T-helper 1 cell treated with Interleukin-12 subunit alpha and Interleukin-12 subunit beta and Interleukin-4 antibody, amounts not matched to agents 30 μg/mL and 1 μg/mL, for 36 hours (primary cell): ENCODE measurements around the gene GAB2.

Source experiments
- H3K27ac Mint-ChIP-seq: one replicate; pipeline ENCODE4 v1.8.0; 2021; ENCODE audit warnings: mild to moderate bottlenecking, mixed read lengths
- H3K27me3 Mint-ChIP-seq: one replicate; pipeline ENCODE4 v1.8.0; 2021; ENCODE audit warnings: low read depth, mixed read lengths
- H3K36me3 Mint-ChIP-seq: one replicate; pipeline ENCODE4 v1.8.0; 2021; ENCODE audit warnings: low read depth, mixed read lengths
- H3K4me1 Mint-ChIP-seq: one replicate; pipeline ENCODE4 v1.8.0; 2021; ENCODE audit warnings: low read depth, mixed read lengths
- H3K4me3 Mint-ChIP-seq: one replicate; pipeline ENCODE4 v1.8.0; 2021; ENCODE audit warnings: mild to moderate bottlenecking, moderate library complexity, mixed read lengths
- H3K9me3 Mint-ChIP-seq: one replicate; pipeline ENCODE4 v1.8.0; 2021; ENCODE audit warnings: mixed read lengths

Gene GAB2

DNA sequence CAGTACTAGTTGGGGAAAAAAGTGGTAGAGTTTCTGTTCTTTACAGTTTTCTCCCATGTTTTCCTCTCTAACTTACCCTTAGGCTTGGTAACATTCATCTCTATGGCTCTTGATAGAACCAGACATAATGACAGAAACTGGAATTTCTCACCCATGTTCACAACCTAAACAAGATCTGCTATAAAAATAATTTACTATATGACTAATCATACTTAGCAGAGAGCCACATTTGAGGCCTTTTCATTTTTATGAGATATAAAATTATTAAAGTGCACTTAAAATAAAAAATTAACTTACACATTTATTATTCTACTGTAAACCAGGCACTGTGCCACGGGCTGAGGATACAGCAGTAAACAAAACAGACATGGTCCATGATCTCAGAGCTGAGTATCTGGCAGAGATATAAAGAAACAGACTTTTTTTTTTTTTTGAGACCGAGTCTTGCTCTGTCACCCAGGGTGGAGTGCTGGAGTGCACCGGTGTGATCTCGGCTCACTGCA lies 98.1 kb downstream of the GAB2 start:
- Mint-ChIP-seq H3K9me3 (peaks cover 6% of the 10 kb centered on the region), H3K4me3 (no peak overlapping the region), H3K4me1 (peaks cover 46% of the 10 kb centered on the region), H3K27ac (no peak overlapping the region), H3K36me3 (peaks cover 36% of the 10 kb centered on the region), H3K27me3 (no peaks in the 10 kb centered on the region)

GRCh38 chr11:78318321-78319114 lies 99.1 kb downstream of the GAB2 start:
- Mint-ChIP-seq H3K27ac (no peak overlapping the region), H3K36me3 (peaks cover 36% of the 10 kb centered on the region), H3K27me3 (no peaks in the 10 kb centered on the region), H3K9me3 (peaks cover 6% of the 10 kb centered on the region), H3K4me1 (peaks cover 50% of the 10 kb centered on the region), H3K4me3 (no peak overlapping the region)

- Mint-ChIP-seq H3K27ac (peak overlapping the region; percentile 3), H3K36me3 (peaks cover 27% of the 10 kb centered on the region), H3K4me1 (peaks cover 53% of the 10 kb centered on the region), H3K4me3 (no peak overlapping the region), H3K27me3 (no peaks in the 10 kb centered on the region), H3K9me3 (no peaks in the 10 kb centered on the region)
Observed at GRCh38 chr11:78315724-78316123, 101.9 kb downstream of the GAB2 start.

- no peak overlapping the region for H3K4me3 Mint-ChIP-seq
- H3K9me3 Mint-ChIP-seq, result no peaks in the 10 kb centered on the region
- H3K4me1 Mint-ChIP-seq, result peaks cover 51% of the 10 kb centered on the region
- no peak overlapping the region for H3K27ac Mint-ChIP-seq
- H3K36me3 Mint-ChIP-seq, result peaks cover 21% of the 10 kb centered on the region
- H3K27me3 Mint-ChIP-seq, result no peaks in the 10 kb centered on the region
Observed at GRCh38 chr11:78314762-78315161, 102.9 kb downstream of the GAB2 start.

- Mint-ChIP-seq H3K36me3 (peaks cover 22% of the 10 kb centered on the region), H3K9me3 (no peaks in the 10 kb centered on the region), H3K27me3 (no peaks in the 10 kb centered on the region), H3K4me3 (no peak overlapping the region), H3K27ac (no peak overlapping the region), H3K4me1 (peaks cover 54% of the 10 kb centered on the region)
Observed at GRCh38 chr11:78313898-78314297, 103.7 kb downstream of the GAB2 start.

DNA sequence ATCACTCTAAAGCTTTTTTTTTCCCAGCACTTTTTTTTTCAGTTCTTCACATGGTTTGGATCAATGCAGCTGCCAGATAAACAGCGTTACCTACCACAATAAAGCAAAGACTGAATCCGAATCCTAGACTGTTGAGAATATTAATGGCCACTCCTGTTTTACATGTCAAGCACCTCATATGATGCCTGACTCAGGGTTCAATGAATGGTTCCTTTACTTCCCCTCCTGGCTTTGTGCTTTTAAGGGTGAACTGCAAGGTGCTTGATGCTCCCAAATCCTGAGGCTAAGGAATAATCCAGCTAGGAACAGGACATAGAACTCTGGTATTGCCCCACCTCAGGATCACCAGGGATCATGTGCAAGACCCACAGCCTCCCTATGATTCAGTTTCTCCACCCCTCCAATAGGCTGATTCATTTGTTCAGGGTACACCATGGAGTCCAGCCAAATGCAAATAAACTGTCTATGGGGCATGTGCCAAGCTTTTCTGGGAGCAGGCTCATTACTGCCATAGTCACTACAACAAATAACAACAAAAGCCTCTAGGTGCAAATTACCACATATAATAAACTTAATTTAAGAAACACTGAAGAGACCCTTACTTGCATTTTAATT lies 104.3 kb downstream of the GAB2 start:
- Mint-ChIP-seq H3K9me3 (no peaks in the 10 kb centered on the region), H3K4me3 (peak overlapping the region; percentile 4), H3K4me1 (peaks cover 58% of the 10 kb centered on the region), H3K27ac (no peak overlapping the region), H3K36me3 (peaks cover 26% of the 10 kb centered on the region), H3K27me3 (no peaks in the 10 kb centered on the region)

DNA sequence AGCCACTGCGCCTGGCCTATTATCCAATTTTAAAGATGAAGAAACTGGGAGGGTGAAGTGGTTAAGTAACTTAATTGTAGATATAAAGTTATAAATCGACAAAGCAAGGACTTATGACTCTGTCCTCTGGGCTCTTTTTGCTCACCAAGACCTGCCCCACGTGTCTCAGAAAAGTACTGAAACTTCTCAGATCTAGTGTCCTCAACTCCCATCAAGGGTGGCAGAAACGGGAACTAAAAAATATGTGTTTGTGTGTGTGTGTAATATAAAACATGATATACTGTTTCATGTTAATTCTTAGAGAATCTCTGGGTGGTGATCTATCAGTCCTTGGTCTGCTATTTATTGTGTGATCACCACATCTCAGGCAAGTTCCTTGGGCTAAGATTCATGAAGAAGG lies 104.9 kb downstream of the GAB2 start:
- peaks cover 26% of the 10 kb centered on the region for H3K36me3 Mint-ChIP-seq
- H3K4me1 Mint-ChIP-seq, result peaks cover 57% of the 10 kb centered on the region
- H3K4me3 Mint-ChIP-seq, result peak overlapping the region; percentile 45
- H3K9me3 Mint-ChIP-seq, result no peaks in the 10 kb centered on the region
- no peaks in the 10 kb centered on the region for H3K27me3 Mint-ChIP-seq
- H3K27ac Mint-ChIP-seq, result no peak overlapping the region

DNA sequence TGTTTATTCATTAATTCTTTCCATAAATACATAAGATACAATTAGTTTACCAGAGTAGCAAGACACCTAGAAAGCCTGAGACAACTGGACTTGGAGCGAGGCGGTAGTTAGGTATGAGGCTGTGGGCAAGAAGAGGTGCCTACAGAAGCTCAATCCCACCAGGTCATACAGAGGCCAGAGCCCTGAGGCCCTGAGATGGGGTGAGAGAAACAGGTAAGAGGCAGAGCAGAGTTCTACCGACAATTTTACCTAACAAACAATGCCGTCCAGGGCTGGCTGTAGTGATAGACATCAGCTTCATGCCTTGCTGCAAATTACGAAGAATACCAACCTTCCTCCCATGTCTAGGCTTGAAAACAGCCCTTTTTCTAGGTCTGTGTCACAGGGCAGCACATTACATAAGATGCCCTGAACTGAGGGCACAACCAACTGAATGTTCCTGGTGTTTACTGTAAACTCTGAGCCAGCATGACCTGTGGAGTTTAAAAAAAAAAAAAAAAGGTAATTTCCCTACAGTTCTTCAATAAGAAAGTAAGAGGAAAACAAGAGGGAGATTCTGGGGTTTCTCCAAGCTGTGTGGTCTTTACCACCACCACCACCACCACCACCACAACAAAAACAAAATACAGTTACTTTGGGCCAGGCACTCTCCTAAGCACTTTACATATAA lies 105.8 kb downstream of the GAB2 start:
- H3K27ac Mint-ChIP-seq, result peak overlapping the region; percentile 66
- H3K4me3 Mint-ChIP-seq, result peak overlapping the region; percentile 23
- H3K4me1 Mint-ChIP-seq, result peaks cover 55% of the 10 kb centered on the region
- H3K9me3 Mint-ChIP-seq, result no peaks in the 10 kb centered on the region
- peaks cover 22% of the 10 kb centered on the region for H3K36me3 Mint-ChIP-seq
- no peaks in the 10 kb centered on the region for H3K27me3 Mint-ChIP-seq

DNA sequence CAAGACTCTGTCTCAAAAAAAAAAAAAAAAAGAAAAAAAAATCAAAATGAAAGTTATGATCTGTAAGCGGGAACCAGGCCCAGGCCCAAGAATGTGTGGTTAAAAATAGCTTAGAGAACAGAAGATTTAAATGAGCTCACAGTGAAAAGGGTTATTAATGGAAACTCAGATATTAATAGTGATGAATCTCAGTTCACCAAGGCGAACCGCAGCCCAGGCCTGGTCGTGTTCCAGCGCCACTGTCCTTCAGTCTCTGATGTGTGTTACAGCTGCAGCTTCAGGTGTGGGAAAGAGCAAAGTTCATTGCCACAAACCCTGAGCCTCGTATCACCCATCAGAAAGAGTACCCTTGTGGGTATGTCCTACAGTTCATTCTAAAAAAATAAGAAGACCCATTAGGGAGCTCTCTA lies 107.1 kb downstream of the GAB2 start:
- Mint-ChIP-seq H3K4me3 (no peak overlapping the region), H3K27ac (no peak overlapping the region), H3K36me3 (peaks cover 15% of the 10 kb centered on the region), H3K4me1 (peaks cover 53% of the 10 kb centered on the region), H3K27me3 (no peaks in the 10 kb centered on the region), H3K9me3 (no peaks in the 10 kb centered on the region)

- H3K27me3 Mint-ChIP-seq, result peaks cover 3% of the 10 kb centered on the region
- peaks cover 20% of the 10 kb centered on the region for H3K4me1 Mint-ChIP-seq
- H3K4me3 Mint-ChIP-seq, result no peak overlapping the region
- H3K27ac Mint-ChIP-seq, result no peak overlapping the region
- peaks cover 27% of the 10 kb centered on the region for H3K36me3 Mint-ChIP-seq
- H3K9me3 Mint-ChIP-seq, result no peaks in the 10 kb centered on the region
Observed at GRCh38 chr11:78304201-78304600, 113.4 kb downstream of the GAB2 start.

DNA sequence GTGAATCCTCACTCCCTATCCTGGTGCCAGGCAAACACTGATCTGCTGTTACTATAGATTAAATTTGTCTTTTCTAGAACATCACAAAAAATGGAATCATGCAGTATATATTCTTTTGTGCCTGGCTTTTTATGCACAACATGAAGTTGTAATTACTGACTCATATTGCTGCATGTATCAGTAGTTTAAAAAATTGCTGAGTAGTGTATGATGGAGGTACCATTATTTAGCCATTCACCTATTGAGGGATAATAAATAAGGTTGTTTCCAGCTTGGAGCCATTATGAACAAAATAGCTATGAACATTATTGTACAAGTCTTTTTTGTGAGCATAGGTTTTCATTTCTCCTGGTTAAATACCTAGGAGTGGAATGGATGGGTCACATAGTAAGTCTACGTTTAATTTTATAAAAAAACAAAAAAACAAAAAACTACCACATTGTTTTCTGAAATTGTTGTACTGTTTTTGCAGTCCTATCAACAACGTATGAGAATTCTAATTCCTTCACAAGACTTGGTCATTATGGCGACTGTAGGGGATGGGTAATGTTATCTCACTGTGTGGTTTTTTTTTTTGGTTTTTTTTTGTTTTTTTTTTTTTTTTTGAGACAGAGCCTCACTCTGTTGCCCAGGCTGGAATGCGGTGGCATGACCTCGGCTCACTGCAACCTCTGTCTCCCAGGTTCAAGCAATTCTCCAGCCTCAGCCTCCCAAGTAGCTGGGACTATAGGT lies 117.3 kb downstream of the GAB2 start:
- peaks cover 7% of the 10 kb centered on the region for H3K9me3 Mint-ChIP-seq
- H3K27ac Mint-ChIP-seq, result no peak overlapping the region
- H3K4me1 Mint-ChIP-seq, result peaks cover 28% of the 10 kb centered on the region
- peaks cover 3% of the 10 kb centered on the region for H3K27me3 Mint-ChIP-seq
- no peak overlapping the region for H3K4me3 Mint-ChIP-seq
- peaks cover 37% of the 10 kb centered on the region for H3K36me3 Mint-ChIP-seq

- H3K4me3 Mint-ChIP-seq, result no peak overlapping the region
- peak overlapping the region; percentile 4 for H3K27ac Mint-ChIP-seq
- H3K4me1 Mint-ChIP-seq, result peaks cover 25% of the 10 kb centered on the region
- H3K27me3 Mint-ChIP-seq, result no peaks in the 10 kb centered on the region
- peaks cover 9% of the 10 kb centered on the region for H3K9me3 Mint-ChIP-seq
- peaks cover 37% of the 10 kb centered on the region for H3K36me3 Mint-ChIP-seq
Observed at GRCh38 chr11:78299000-78299710, 118.5 kb downstream of the GAB2 start.

DNA sequence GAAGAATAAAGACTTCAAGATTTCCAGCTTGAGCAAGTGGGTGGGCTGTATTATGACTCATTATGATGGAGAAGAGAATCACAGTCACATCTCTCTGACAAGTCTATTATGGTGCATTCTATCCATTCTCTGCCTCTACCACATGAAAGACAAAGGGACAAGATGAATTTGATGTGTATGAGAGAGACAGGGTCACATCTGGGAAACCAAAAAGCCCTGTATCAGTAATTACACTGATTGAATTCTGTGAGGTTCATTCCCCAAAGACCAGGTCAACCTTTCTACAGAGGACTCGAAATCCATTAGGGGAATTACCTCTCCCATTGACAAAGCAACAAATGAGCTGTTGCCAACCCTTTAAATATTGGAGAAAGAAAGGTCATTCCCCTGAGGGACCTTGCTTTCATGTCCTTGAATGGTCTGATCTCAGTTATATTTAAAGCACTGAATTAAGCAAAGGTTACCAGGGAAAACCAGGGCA lies 119.3 kb downstream of the GAB2 start:
- H3K36me3 Mint-ChIP-seq, result peaks cover 38% of the 10 kb centered on the region
- H3K27ac Mint-ChIP-seq, result no peak overlapping the region
- no peaks in the 10 kb centered on the region for H3K27me3 Mint-ChIP-seq
- H3K9me3 Mint-ChIP-seq, result peaks cover 13% of the 10 kb centered on the region
- no peak overlapping the region for H3K4me3 Mint-ChIP-seq
- H3K4me1 Mint-ChIP-seq, result peaks cover 28% of the 10 kb centered on the region
